GM19238 (cell line): ENCODE data around the gene FADS6.

Experiments
- DNase-seq: peaks from one replicate; pipeline ENCODE4 v3.0.0; 2011; ENCODE audit warnings: low spot score; ENCODE audit not compliant: insufficient read length

FADS6 gene

DNA sequence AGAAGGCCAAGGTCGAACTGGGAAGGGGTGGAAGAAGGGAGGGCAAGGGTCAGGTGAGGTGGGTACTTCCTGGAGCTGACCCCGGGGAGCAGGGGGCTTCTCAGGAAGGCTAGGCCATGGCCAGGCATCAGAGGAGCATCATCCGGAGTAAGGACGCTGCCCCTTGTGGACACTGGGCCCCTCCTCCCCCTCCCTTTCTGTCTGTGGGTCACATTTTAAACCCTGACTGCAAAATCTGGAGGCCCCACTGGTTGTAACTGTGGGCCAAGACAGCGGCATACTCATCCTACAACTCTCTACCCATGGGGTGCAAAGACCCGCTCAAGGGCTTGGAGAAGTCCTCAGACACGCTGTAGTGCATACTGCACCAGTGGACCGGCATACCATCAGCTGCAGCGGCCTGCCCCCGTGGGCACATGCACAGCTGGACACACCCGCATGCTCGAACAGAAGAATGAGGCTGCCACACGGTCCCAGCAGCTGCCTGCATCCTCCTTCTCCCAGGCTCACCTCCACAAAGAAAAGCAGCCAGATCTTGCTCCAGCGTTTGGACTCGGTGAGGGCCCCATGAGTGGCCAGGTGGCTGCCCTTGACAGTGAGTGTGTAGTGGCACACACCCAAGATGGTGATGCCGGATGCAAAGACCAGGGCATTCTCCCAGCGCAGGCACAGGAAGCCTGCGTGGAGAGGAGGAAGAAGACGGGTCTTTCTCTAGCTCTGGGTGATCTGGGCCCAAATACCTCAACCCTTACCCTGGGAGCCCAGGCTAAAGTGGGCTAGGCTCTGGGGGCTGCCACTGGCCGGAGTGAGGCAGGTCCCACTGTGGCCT is 1.2 kb downstream of the FADS6 start:
- no peak for DNase-seq

- no peak for DNase-seq
Observed at GRCh38 chr17:74890554-74890953, 2.9 kb downstream of the FADS6 start.

GRCh38 chr17:74888469-74888868 is 5.0 kb downstream of the FADS6 start:
- DNase-seq: no peak

- no peak for DNase-seq
Observed at GRCh38 chr17:74883241-74883745, 10.1 kb downstream of the FADS6 start.

DNA sequence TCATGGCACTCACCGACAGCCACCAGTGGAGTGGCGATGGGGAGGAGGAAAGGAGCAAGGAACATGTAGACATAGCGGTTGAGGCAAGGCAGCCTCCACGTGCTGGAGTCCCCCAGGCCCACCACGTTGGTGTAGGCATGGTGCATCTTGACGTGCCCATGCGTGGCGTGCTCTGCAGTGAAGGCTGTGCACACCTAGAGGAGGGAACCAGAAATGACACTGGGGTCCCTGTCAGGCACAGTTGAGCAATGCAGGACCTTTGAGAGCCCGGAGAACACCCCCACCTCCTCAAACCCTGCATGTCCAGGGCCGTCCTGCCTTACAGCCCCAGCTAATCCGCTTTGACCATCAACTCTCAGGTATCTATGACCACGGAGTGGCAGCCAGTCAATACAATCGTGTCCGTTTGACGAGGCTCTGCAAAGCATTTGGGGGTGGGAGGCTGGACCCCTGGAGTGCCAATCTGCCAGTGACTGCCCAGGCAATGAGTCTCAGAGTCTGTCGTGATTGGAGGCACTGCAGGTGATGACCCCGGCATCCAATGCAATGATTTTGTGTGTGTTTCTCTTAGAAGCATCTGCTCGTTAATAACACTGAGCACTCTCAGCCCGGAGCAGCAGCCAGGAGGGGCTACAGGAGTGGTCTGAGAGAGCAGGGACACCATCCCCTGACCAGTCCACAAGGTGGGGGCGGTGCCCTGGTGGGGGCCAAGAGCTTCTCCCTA is 10.8 kb downstream of the FADS6 start:
- no peak for DNase-seq

DNA sequence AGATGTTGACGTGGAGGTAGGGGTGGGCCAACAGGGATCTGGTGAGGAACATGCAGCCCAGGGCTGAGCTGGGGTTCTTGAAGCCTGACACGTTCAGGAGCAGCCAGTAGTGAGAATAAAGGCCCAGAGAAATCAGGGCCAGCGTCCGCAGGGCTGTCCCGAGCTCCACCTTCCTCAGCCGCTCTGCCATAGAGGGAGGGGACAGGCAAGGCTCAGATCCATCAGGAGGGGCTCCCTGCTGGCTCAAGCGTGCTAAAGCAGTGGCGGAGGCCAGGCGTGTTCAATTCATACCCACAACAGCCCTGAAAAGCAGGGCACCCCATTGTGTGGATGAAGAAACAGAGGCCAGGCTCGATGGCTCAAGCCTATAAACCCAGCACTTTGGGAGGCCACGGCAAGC is 12.4 kb downstream of the FADS6 start:
- DNase-seq: no peak

DNA sequence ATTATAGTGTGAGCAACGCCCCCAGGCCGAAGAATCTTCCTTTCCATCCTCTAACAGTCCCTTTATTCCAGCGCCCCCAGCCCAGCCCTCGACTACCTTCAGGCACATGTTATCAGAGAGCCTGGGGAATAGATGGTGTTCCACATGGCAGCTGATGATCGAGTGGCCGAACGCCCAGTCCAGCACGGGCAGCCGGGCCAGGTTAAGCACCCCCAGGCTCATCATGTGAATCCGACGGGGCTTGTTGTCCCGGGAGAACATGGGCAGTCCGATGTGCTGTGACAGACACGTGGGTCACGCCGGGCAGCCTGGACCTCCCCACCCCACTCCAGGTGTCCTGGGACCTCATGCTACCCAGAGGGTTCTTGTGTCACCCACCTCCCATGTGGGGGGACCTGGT is 14.1 kb downstream of the FADS6 start:
- DNase-seq: no peak

- no peak for DNase-seq
Observed at GRCh38 chr17:74878658-74879057, 14.8 kb downstream of the FADS6 start.

DNA sequence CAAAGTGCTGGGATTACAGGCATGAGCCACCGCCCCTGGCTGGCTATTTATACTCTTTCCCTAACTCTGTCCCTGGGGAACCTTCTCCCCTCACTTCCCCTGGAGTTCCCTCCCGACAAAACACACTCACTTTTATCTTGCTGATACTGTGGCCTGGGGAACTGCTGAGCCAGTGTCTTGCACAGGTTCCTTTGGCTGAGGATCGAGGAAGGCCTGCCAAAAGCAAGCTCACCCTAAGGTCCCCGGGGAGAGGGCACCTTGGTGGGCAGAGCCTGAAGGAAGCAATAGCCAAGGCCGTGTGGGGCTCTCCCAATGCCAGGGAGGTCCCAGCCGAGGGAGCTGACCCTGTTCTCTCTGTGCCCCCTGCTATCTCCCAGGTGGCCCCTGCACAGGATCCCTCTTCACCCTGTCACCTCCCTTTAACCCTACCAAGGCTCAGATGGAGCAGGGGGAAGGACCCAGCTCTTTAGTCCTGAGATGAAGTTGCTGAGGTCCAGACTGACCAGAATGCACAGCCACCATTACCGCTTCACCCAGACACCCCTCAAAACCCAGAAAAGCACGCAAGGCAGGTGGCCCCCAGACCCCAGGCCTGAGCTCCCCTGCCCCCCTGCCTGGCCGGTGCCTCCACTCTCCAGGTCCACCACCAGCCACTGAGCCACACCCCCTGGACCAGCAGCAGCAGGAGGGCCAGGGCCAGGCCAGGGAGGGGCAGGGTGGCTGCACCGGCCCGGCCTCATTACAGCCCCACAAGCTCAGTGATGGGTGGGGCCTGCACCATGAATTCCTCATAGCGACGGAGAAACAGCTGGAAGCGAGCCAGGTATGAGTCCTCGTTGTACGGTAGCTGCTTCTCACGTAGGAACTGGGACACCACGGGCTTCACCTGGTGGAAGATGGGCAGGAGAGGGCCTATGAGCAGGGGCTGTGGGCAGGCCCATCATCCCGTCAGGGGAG is 15.6 kb downstream of the FADS6 start:
- no peak for DNase-seq

DNA sequence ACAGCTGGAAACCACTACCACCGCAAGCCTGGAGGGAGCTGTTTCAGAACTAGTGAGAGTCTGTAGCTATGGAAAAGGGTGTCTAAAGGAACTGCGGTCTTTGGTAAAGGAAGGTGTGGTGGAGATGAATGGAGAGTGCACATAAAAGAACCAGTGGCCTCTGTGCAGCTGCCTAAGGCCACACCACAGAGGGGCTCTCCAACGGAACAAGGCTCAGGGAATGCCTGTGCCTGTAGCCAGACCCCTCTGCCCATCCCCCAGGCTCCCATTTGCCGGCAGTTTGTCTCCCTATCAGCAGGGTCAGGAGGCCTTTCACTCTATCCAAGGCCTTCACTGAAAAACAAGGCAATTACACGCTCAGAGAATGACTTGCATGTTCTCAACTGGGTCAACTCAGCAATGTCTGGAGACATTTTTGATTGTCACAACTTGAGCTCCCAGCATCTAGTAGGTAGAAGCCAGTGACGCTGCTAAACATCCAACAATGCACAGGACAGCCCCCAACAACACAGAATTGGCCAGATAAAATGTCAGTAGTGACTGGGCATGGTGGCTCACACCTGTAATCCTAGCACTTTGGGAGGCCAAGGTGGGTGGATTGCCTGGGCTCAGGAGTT is 17.3 kb downstream of the FADS6 start:
- DNase-seq: no peak

GRCh38 chr17:74875155-74875976 is 18.1 kb downstream of the FADS6 start:
- no peak for DNase-seq

DNA sequence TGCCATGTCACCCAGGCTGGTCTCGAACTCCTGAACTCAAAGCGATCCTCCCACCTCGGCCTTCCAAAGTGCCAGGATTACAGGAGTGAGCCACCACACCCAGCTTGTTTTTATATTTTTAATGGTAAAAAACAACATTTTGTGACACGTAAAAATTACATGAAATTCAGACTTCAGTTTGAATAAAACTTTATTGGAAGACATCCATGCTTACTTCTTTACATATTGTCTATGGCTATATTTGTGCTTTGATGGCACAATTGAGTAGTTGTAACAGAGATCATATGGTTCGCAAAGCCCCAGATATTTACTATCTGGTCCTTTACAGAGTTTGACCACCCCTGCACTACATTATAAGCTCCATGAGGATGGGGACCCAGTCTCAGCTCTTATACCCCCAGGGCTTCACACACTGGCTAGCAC is 18.8 kb downstream of the FADS6 start:
- no peak for DNase-seq

- no peak for DNase-seq
Observed at GRCh38 chr17:74873874-74874614, 19.4 kb downstream of the FADS6 start.

DNA sequence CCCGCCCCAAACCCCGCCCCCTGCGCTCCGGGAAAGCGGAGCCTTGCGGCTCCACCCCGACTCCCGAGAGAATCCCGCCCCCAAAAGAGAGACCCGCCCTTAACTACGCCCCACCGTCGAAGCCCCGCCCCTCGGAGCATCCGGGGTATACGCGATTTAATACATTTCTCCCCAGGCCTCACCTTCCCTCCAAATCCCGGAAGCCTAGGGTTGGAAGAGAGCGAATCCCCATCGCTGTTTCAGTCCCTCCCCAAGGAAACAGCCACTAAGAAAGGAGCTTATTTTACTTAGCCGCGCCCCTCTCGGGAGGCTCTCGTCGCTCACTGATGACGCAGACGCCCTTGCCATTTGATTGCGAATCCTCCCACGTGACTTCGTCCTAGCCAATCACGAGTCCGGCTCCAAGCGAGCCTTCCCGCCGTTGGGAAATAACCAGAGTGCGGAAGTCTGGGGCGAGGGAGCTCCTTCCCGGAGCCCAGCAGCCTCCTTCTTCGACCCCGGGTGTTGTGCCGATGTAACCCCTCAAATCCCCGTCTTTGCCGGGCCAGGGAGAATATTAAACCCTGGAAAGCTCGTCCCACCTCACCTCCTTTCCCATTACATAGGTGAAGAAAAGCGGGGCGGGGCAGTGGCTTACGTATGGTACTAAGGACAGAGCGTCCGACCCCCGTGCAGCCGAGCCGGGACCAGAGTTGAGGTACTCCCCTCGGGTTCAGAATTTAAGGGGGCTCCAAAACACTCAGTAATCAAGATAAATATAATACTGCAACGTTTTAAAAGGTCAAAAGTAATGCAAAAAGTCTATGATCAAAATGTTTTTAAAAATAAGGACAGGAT is 20.2 kb downstream of the FADS6 start:
- peak; percentile 100 for DNase-seq

GRCh38 chr17:74872313-74873036 is 21.0 kb downstream of the FADS6 start, which contains the start of gene FDXR:
TSS of gene FDXR (minus strand) at chr17:74872994. CDS start at chr17:74872944, 50 bp downstream.
- no peak for DNase-seq

- no peak for DNase-seq
Observed at GRCh38 chr17:74871356-74872076, 21.9 kb downstream of the FADS6 start.

DNA sequence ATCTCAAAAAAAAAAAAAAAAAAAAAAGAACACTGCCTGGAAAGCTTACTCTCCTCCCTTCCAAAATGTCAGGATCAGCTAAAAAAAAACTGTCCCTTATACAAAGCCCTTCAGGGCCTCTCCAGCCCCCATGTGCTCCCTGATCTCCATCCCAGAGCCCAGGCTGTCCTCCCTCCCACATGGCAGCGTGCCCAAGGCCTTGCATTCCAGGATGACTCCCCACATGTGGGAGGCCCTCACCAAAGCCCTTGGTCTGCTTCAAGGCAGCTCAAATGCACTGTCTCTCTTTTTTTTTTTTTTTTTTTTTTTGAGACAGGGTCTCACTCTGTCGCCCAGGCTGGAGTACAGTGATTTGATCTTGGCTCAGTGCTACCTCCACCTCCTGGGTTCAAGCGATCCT is 22.9 kb downstream of the FADS6 start:
- DNase-seq: no peak
